Fibroblast of pulmonary artery (primary cell): ENCODE results near the gene LIPA.

Experiments used
- DNase-seq: peaks from one replicate; pipeline ENCODE4 v3.0.0-alpha.2; 2010; ENCODE audit warnings: low read depth
- H3K4me3 ChIP-seq: replicated peaks from 2 replicates; pipeline ENCODE4 v1.5.1; 2011; ENCODE audit warnings: low read depth, mild to moderate bottlenecking, control low read depth, low read length, moderate library complexity
- CTCF ChIP-seq: IDR thresholded peaks from 2 replicates; pipeline ENCODE4 v1.5.1; 2011; ENCODE audit warnings: mild to moderate bottlenecking, control low read depth, low read length, inconsistent platforms; ENCODE audit errors: missing control alignments

Gene LIPA

GRCh38 chr10:89240519-89240918 is 11.1 kb downstream of the LIPA start:
- no peak for TF ChIP-seq CTCF
- H3K4me3 ChIP-seq = no peak overlapping the region
- DNase-seq = no peak

GRCh38 chr10:89238956-89239644 is 12.5 kb downstream of the LIPA start:
- no peak overlapping the region for H3K4me3 ChIP-seq
- DNase-seq = no peak
- TF ChIP-seq CTCF = no peak

- TF ChIP-seq CTCF = no peak
- no peak overlapping the region for H3K4me3 ChIP-seq
- no peak for DNase-seq
Observed at GRCh38 chr10:89237849-89238248, 13.7 kb downstream of the LIPA start.

- DNase-seq = no peak
- no peak overlapping the region for H3K4me3 ChIP-seq
- TF ChIP-seq CTCF = no peak
Observed at GRCh38 chr10:89236226-89236797, 15.3 kb downstream of the LIPA start.

- TF ChIP-seq CTCF = no peak
- no peak for DNase-seq
- H3K4me3 ChIP-seq = no peak overlapping the region
Observed at GRCh38 chr10:89235073-89235798, 16.3 kb downstream of the LIPA start.

GRCh38 chr10:89233033-89233432 is 18.5 kb downstream of the LIPA start:
- DNase-seq = no peak
- TF ChIP-seq CTCF = no peak
- no peak overlapping the region for H3K4me3 ChIP-seq
